Hepatocyte (in vitro differentiated cells): ENCODE results near the gene TSPO2. TPM values are rescaled to one million over a fixed set of nuclear protein-coding genes. Genes with fewer than 3 reads are reported as not detected.
A peak's percentile ranks its signal among the peaks of the same experiment; 100 is the strongest.

Source experiments
- DNase-seq: peaks from one replicate; pipeline ENCODE4 v3.0.0-alpha.2; 2016; ENCODE audit warnings: low spot score
- H2AFZ ChIP-seq: fragments of 200-600 bp; sonication (generic); 2 replicates; pipeline ENCODE4 v1.6.0; 2016; ENCODE audit warnings: antibody characterized with exemption, mild to moderate bottlenecking
- H3K27ac ChIP-seq: fragments of 200-600 bp; sonication (generic); 2 replicates; pipeline ENCODE4 v1.5.1; 2016; ENCODE audit warnings: mild to moderate bottlenecking
- H3K27me3 ChIP-seq: fragments of 200-600 bp; sonication (generic); 2 replicates; pipeline ENCODE4 v1.6.1; 2016
- H3K36me3 ChIP-seq: fragments of 200-600 bp; sonication (generic); replicated peaks from 2 replicates; pipeline ENCODE4 v1.5.1; 2016; ENCODE audit warnings: low read depth; ENCODE audit not compliant: insufficient read depth
- H3K4me1 ChIP-seq: fragments of 200-600 bp; sonication (generic); 2 replicates; pipeline ENCODE4 v1.5.1; 2016; ENCODE audit warnings: mild to moderate bottlenecking, moderate library complexity; ENCODE audit not compliant: insufficient read depth
- H3K4me2 ChIP-seq: fragments of 200-600 bp; sonication (generic); 2 replicates; pipeline ENCODE4 v1.6.0; 2016
- H3K4me3 ChIP-seq: fragments of 200-600 bp; sonication (generic); 2 replicates; pipeline ENCODE4 v1.5.1; 2016; ENCODE audit warnings: mild to moderate bottlenecking
- H3K79me2 ChIP-seq: fragments of 200-600 bp; sonication (generic); 2 replicates; pipeline ENCODE4 v1.6.0; 2017; ENCODE audit warnings: mild to moderate bottlenecking
- H3K9me2 ChIP-seq: fragments of 200-600 bp; sonication (generic); replicated peaks from 2 replicates; pipeline ENCODE4 v1.6.0; 2017; ENCODE audit warnings: mild to moderate bottlenecking; ENCODE audit not compliant: insufficient read depth
- H3K9me3 ChIP-seq: fragments of 200-600 bp; sonication (generic); 2 replicates; pipeline ENCODE4 v1.5.1; 2016; ENCODE audit warnings: low read depth, mild to moderate bottlenecking
- H4K20me1 ChIP-seq: fragments of 200-600 bp; sonication (generic); 2 replicates; pipeline ENCODE4 v1.6.0; 2016; ENCODE audit warnings: mild to moderate bottlenecking; ENCODE audit not compliant: insufficient read depth, poor library complexity, severe bottlenecking
- EZH2 ChIP-seq: fragments of 200-600 bp; sonication (generic); IDR thresholded peaks from 2 replicates; pipeline ENCODE4 v1.6.1; 2016; ENCODE audit warnings: antibody characterized with exemption, mild to moderate bottlenecking, borderline replicate concordance
- EZH2phosphoT487 ChIP-seq: fragments of 200-600 bp; sonication (generic); IDR thresholded peaks from one replicate; pipeline ENCODE4 v1.6.1; 2018; ENCODE audit warnings: antibody characterized with exemption, mild to moderate bottlenecking, low read depth, moderate library complexity; ENCODE audit not compliant: unreplicated experiment, severe bottlenecking
- WGBS: methylation state at CpG from one replicate; pipeline ENCODE4 v1.1.6; 2016; ENCODE audit warnings: low lambda C conversion rate; ENCODE audit errors: missing lambda C conversion rate; 5-methylcytosine and 5-hydroxymethylcytosine counted together
- polyA plus RNA-seq: library from polyadenylated mRNA; unstranded; fragments of >200 nt; fragmentation: Nextera tagmentation; extraction: Ambion mirVana; gene quantifications from 2 replicates; pipeline ENCODE4 v1.2.1, GENCODE V29; 2016
- total RNA-seq: library from RNA; depleted of rRNA; stranded (reverse); fragments of >200 nt; gene quantifications from 2 replicates; pipeline ENCODE4 v1.2.3, GENCODE V29; 2014
- TF ChIP-seq, protein P1 (sequence below): fragments of 200-600 bp; sonication (generic); IDR thresholded peaks from 2 replicates; pipeline ENCODE4 v1.5.1; 2016; ENCODE audit warnings: antibody characterized with exemption, mild to moderate bottlenecking; ENCODE audit not compliant: poor library complexity

Gene TSPO2
- total and polyA plus RNA-seq, 2 experiments from 2014 or later, result 0.27 to 0.36 TPM

- Histone ChIP-seq H3K9me3 (no peaks in the 10 kb centered on the region), H3K27ac (peak overlapping the region; percentile 76), H3K4me2 (peak overlapping the region; percentile 52), H3K4me3 (no peak overlapping the region), H3K79me2 (peaks cover 10% of the 10 kb centered on the region), H3K36me3 (no peaks in the 10 kb centered on the region), H3K9me2 (no peaks in the 10 kb centered on the region), H3K27me3 (no peaks in the 10 kb centered on the region), H2AFZ (no peak overlapping the region), H3K4me1 (peaks cover 34% of the 10 kb centered on the region), H4K20me1 (no peaks in the 10 kb centered on the region)
- DNase-seq, result no peak
- 80% methylated on average over 2 of the region's 2 CpGs for WGBS
- TF ChIP-seq EZH2phosphoT487, result no peak
- no peak for TF ChIP-seq EZH2
- TF ChIP-seq, protein P1, sequence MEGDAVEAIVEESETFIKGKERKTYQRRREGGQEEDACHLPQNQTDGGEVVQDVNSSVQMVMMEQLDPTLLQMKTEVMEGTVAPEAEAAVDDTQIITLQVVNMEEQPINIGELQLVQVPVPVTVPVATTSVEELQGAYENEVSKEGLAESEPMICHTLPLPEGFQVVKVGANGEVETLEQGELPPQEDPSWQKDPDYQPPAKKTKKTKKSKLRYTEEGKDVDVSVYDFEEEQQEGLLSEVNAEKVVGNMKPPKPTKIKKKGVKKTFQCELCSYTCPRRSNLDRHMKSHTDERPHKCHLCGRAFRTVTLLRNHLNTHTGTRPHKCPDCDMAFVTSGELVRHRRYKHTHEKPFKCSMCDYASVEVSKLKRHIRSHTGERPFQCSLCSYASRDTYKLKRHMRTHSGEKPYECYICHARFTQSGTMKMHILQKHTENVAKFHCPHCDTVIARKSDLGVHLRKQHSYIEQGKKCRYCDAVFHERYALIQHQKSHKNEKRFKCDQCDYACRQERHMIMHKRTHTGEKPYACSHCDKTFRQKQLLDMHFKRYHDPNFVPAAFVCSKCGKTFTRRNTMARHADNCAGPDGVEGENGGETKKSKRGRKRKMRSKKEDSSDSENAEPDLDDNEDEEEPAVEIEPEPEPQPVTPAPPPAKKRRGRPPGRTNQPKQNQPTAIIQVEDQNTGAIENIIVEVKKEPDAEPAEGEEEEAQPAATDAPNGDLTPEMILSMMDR, result no peak
Observed at GRCh38 chr6:41065550-41066026, 23.3 kb downstream of the TSPO2 start.

GRCh38 chr6:41066867-41067304 is 24.6 kb downstream of the TSPO2 start:
- Histone ChIP-seq H3K9me3 (no peaks in the 10 kb centered on the region), H3K27ac (no peak overlapping the region)
- peak; percentile 90 for DNase-seq

DNA sequence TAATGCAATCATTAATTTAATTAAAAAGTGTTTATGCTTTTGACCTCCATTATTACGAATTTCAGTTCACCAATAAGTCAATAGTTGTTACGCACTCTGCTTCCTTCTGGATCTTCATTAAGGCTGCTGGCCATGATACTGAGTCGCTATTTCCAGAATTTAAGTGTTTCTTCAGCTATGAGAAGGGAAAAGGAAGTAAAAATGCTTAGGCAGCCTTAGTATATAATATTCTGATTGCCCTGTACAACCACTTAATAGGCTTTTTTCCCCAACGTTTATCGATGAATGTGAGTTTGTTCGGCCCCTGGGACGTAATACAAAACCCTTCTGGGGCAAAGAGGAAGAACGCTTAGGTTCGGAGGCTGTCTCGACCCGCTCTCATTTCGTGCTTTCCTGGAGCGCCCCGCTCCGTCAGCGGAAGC is 29.2 kb downstream of the TSPO2 start:
- H3K4me1 ChIP-seq, result peaks cover 17% of the 10 kb centered on the region
- H3K9me2 ChIP-seq, result no peaks in the 10 kb centered on the region
- H3K27me3 ChIP-seq, result no peaks in the 10 kb centered on the region
- peak overlapping the region; percentile 60 for H2AFZ ChIP-seq
- peaks cover 39% of the 10 kb centered on the region for H3K79me2 ChIP-seq
- TF ChIP-seq, protein P1, result no peak
- no peak for TF ChIP-seq EZH2
- no peak for TF ChIP-seq EZH2phosphoT487
- under 1% methylated on average over 16 of the region's 16 CpGs for WGBS
- DNase-seq, result no peak
- H4K20me1 ChIP-seq, result peaks cover 15% of the 10 kb centered on the region
- H3K27ac ChIP-seq, result peak overlapping the region; percentile 95
- peak overlapping the region; percentile 46 for H3K4me3 ChIP-seq
- no peaks in the 10 kb centered on the region for H3K9me3 ChIP-seq
- H3K36me3 ChIP-seq, result no peaks in the 10 kb centered on the region
- H3K4me2 ChIP-seq, result peak overlapping the region; percentile 76

More at GRCh38 chr6:41066867-41067304, 24.6 kb downstream of the TSPO2 start:
- Histone ChIP-seq H3K79me2 (peaks cover 13% of the 10 kb centered on the region), H3K9me2 (no peaks in the 10 kb centered on the region), H3K4me1 (peaks cover 34% of the 10 kb centered on the region), H4K20me1 (no peaks in the 10 kb centered on the region), H2AFZ (no peak overlapping the region), H3K4me3 (no peak overlapping the region), H3K36me3 (no peaks in the 10 kb centered on the region), H3K27me3 (no peaks in the 10 kb centered on the region), H3K4me2 (no peak overlapping the region)
- TF ChIP-seq EZH2phosphoT487, result no peak
- TF ChIP-seq, protein P1, result peak; percentile 87
- no peak for TF ChIP-seq EZH2
- 32% methylated on average over 3 of the region's 3 CpGs for WGBS
